MV-4-11 (cell line): ENCODE measurements around the gene RAP1GAP2.
"Not testable (repeated sequence)": the region's sequence is repeated elsewhere in the genome, so short reads cannot be mapped to it uniquely, and the experiment has no call there.

Experiments used
- DNase-seq: peaks from one replicate; lab custom pipeline; 2025; lab: John Stamatoyannopoulos, UW

The RAP1GAP2 gene

GRCh38 chr17:2814481-2815341, 18.5 kb downstream of the RAP1GAP2 start:
- peak; percentile 77 for DNase-seq

GRCh38 chr17:2815781-2816185, 19.5 kb downstream of the RAP1GAP2 start:
- DNase-seq, result no peak

GRCh38 chr17:2816688-2817087, 20.4 kb downstream of the RAP1GAP2 start:
- DNase-seq, result no peak

- DNase-seq, result not testable (repeated sequence)
Observed at GRCh38 chr17:2819294-2819693, 23.1 kb downstream of the RAP1GAP2 start.

- DNase-seq, result no peak
Observed at GRCh38 chr17:2819921-2820501, 23.8 kb downstream of the RAP1GAP2 start.

- DNase-seq, result peak; percentile 40
Observed at GRCh38 chr17:2821868-2822267, 25.6 kb downstream of the RAP1GAP2 start.

GRCh38 chr17:2822358-2822757, 26.1 kb downstream of the RAP1GAP2 start:
- DNase-seq, result no peak

- no peak for DNase-seq
Observed at GRCh38 chr17:2825253-2825970, 29.2 kb downstream of the RAP1GAP2 start.

- no peak for DNase-seq
Observed at GRCh38 chr17:2828397-2829038, 32.3 kb downstream of the RAP1GAP2 start.

- no peak for DNase-seq
Observed at GRCh38 chr17:2830678-2831077, 34.4 kb downstream of the RAP1GAP2 start.

- DNase-seq, result no peak
Observed at GRCh38 chr17:2835780-2836179, 39.5 kb downstream of the RAP1GAP2 start.

GRCh38 chr17:2837147-2837561, 40.9 kb downstream of the RAP1GAP2 start:
- DNase-seq, result no peak

- DNase-seq, result no peak
Observed at GRCh38 chr17:2841606-2842005, 45.4 kb downstream of the RAP1GAP2 start.

- DNase-seq, result no peak
Observed at GRCh38 chr17:2842464-2842863, 46.2 kb downstream of the RAP1GAP2 start.

GRCh38 chr17:2844416-2844815, 48.2 kb downstream of the RAP1GAP2 start:
- no peak for DNase-seq

- DNase-seq, result peak; percentile 84
Observed at GRCh38 chr17:2847381-2848333, 51.4 kb downstream of the RAP1GAP2 start.

GRCh38 chr17:2849327-2849670, 53.1 kb downstream of the RAP1GAP2 start:
- DNase-seq, result no peak

GRCh38 chr17:2850991-2851390, 54.8 kb downstream of the RAP1GAP2 start:
- no peak for DNase-seq

- DNase-seq, result no peak
Observed at GRCh38 chr17:2851615-2852014, 55.4 kb downstream of the RAP1GAP2 start.

- DNase-seq, result peak; percentile 21
Observed at GRCh38 chr17:2852221-2852620, 56.0 kb downstream of the RAP1GAP2 start.

GRCh38 chr17:2852729-2853282, 56.6 kb downstream of the RAP1GAP2 start:
- no peak for DNase-seq
